ENCODE data around the gene TRIM39.
"Not testable (repeated sequence)": the region's sequence is repeated elsewhere in the genome, so short reads cannot be mapped to it uniquely, and the experiment has no call there.

Gene TRIM39

DNA sequence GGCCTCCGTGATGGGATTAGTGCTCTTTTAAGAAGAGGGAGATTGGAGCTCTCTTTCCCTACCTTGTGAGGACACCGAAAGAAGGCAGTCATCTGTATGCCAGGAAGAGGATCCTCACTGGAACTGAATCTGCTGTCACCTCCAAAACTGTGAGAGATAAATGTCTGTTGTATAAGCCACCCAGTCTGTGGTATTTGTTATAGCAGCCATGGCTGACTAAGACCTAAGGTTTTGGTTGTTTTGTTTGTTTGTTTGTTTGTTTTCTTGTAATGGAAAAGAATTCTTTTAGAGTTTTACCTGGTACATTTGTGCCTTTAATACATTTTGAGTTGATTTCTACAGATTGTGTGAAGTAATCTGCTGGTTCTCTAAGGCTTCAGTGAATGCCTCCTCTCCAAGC lies 25.8 kb downstream of the TRIM39 start:
- H3K9ac ChIP-seq (ENCODE audit: low read depth, low read length) = no peak overlapping the region
- H3K36me3 ChIP-seq (ENCODE audit: control insufficient read depth, insufficient read depth, low read length) = no peaks in the 10 kb centered on the region
- no peak overlapping the region for H3K4me3 ChIP-seq (ENCODE audit: low read depth, low read length)
- H3K27me3 ChIP-seq (ENCODE audit: control insufficient read depth, insufficient read depth, low read length) = peaks cover 2% of the 10 kb centered on the region
- H3K9me3 ChIP-seq (ENCODE audit: control insufficient read depth, insufficient read depth, low read length) = no peaks in the 10 kb centered on the region
- H3K4me1 ChIP-seq (ENCODE audit: control insufficient read depth, insufficient read depth, low read length) = no peaks in the 10 kb centered on the region

DNA sequence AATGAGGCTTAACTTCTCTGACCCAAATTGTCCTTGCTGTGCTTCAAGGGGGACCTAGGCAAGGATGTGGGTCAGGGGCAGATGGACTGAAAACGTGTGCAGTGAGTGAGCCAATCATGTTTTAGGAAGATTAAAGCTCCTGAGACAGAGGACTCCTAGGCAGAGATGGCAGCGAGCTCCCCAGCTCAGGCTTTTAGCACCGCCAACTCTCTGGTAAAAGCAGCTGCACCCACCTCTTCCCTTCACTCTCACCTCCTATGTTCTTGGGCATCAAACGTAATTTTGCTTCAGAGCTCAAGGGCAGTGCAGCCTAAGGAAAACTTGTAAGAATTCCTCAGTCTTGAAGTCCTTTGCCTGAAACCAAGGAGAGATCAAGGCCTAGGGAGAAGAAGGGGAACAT lies 28.6 kb downstream of the TRIM39 start:
- H3K9me3 ChIP-seq (ENCODE audit: control insufficient read depth, insufficient read depth, low read length) = no peaks in the 10 kb centered on the region
- H3K4me3 ChIP-seq (ENCODE audit: low read depth, low read length) = no peak overlapping the region
- peaks cover 27% of the 10 kb centered on the region for H3K27me3 ChIP-seq (ENCODE audit: control insufficient read depth, insufficient read depth, low read length)

DNA sequence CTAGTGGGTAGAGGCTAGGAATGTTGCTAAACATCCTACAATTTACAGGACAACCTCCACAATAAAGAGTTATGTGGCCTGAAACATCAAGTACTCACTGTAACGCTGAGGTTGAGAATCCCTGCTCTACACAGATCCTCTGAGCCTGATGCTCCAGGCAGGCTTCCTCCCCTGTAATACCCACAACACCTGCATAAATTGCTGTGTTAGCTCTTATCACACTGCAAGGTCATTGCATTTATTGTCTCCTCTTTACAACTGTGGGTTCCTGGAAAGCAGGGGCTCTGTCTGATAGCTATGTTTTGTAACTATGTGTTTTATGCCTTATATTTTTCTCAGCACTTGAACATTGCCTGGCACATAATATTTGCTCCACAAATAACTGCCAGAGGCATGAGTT lies 29.8 kb downstream of the TRIM39 start:
- H3K27me3 ChIP-seq (ENCODE audit: control insufficient read depth, insufficient read depth, low read length) = peaks cover 37% of the 10 kb centered on the region
- H3K4me3 ChIP-seq (ENCODE audit: low read depth, low read length) = no peak overlapping the region
- no peaks in the 10 kb centered on the region for H3K36me3 ChIP-seq (ENCODE audit: control insufficient read depth, insufficient read depth, low read length)
- no peak overlapping the region for H3K9ac ChIP-seq (ENCODE audit: low read depth, low read length)
- no peaks in the 10 kb centered on the region for H3K4me1 ChIP-seq (ENCODE audit: control insufficient read depth, insufficient read depth, low read length)
- no peaks in the 10 kb centered on the region for H3K9me3 ChIP-seq (ENCODE audit: control insufficient read depth, insufficient read depth, low read length)

More for the DNA sequence above, 28.6 kb downstream of the TRIM39 start:
- Histone ChIP-seq H3K36me3 (ENCODE audit: control insufficient read depth, insufficient read depth, low read length) (no peaks in the 10 kb centered on the region), H3K9ac (ENCODE audit: low read depth, low read length) (no peak overlapping the region), H3K4me1 (ENCODE audit: control insufficient read depth, insufficient read depth, low read length) (no peaks in the 10 kb centered on the region)

DNA sequence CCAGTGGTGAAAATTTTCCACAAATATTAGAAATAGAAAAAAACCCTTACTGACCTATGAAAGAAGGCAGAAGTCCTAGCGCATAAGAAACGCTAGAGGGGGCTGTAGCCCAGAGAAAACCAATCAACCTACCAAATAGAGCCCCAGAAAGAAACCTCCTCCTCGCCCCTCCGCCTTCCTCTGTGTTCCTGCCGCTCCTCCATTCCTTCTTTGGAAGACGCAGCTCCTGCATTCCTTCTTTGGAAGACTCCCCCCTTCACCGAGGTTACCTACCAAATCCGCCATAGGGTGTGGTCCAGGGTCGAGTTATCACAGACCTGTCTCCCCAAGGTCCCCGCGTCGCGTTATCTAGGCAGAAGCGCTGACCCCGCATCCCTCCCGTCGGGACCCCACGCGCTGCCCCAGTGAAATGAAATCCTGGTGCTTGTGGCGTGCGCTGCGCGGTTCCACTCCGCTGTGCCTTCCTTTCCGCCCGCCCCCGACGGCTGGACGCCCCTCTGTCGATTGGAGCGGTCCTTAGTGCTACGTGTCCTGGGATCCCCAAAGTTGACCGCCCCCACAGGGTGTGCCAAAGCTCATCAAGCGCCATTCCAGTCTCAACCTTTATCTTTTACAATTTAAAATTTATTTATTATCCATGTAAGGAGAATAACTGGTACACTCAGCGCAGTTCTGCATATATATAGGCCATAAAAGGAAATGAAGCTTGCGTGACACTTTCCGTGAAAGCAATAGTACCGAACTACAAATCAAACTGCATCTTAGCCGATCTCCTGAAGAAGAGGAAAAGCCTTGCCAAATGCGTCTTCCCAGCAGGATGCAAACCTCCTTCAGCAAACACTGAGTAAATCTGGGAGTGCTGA lies 31.2 kb downstream of the TRIM39 start:
- Histone ChIP-seq H3K4me1 (ENCODE audit: control insufficient read depth, insufficient read depth, low read length) (no peaks in the 10 kb centered on the region), H3K36me3 (ENCODE audit: control insufficient read depth, insufficient read depth, low read length) (no peaks in the 10 kb centered on the region), H3K27me3 (ENCODE audit: control insufficient read depth, insufficient read depth, low read length) (peaks cover 40% of the 10 kb centered on the region), H3K9me3 (ENCODE audit: control insufficient read depth, insufficient read depth, low read length) (no peaks in the 10 kb centered on the region), H3K4me3 (ENCODE audit: low read depth, low read length) (peak overlapping the region; percentile 86), H3K9ac (ENCODE audit: low read depth, low read length) (peak overlapping the region; percentile 72)

DNA sequence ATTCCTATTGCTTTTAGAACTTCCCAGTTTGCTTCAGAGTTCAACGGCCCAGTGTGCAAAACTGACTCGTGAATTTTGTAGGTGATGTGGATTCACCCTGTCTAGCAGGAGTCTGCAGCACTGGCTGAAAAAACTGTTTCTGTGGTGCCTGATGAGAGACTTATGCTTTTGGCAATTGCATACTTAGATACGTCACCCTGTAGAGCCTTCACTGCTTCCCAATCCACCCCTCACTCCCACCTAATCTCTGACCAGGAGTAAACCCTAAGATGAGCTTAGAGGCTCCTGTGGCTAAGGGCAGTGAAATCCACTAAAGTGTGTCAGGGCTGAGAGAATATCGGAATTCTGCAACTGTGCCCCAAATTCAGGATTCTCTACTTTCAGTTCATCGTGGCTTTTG lies 32.5 kb downstream of the TRIM39 start:
- Histone ChIP-seq H3K9ac (ENCODE audit: low read depth, low read length) (no peak overlapping the region), H3K36me3 (ENCODE audit: control insufficient read depth, insufficient read depth, low read length) (no peaks in the 10 kb centered on the region), H3K4me3 (ENCODE audit: low read depth, low read length) (no peak overlapping the region), H3K9me3 (ENCODE audit: control insufficient read depth, insufficient read depth, low read length) (no peaks in the 10 kb centered on the region), H3K4me1 (ENCODE audit: control insufficient read depth, insufficient read depth, low read length) (peaks cover 4% of the 10 kb centered on the region), H3K27me3 (ENCODE audit: control insufficient read depth, insufficient read depth, low read length) (peaks cover 38% of the 10 kb centered on the region)

DNA sequence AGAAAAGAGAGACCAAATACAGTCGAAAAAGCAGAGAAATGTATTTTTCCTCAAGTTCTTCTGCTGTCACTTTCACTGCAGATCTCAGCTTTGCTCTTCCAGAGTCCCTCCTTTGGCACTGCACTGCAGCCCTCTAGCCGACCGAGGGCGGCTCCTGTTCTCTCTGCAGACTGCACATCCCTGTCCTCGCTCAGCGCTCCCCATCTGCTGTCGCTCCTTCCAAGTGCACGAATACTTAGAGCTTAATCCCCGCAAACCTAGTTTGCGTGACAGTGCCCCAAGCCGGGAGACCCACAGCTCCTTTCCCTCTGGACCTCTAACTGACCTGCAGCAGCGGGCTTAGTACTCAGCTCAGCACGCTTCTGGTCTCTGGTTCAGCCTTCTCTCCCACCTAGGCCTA lies 33.4 kb downstream of the TRIM39 start:
- Histone ChIP-seq H3K27me3 (ENCODE audit: control insufficient read depth, insufficient read depth, low read length) (peaks cover 38% of the 10 kb centered on the region), H3K4me1 (ENCODE audit: control insufficient read depth, insufficient read depth, low read length) (peaks cover 4% of the 10 kb centered on the region), H3K4me3 (ENCODE audit: low read depth, low read length) (no peak overlapping the region), H3K9ac (ENCODE audit: low read depth, low read length) (no peak overlapping the region), H3K36me3 (ENCODE audit: control insufficient read depth, insufficient read depth, low read length) (no peaks in the 10 kb centered on the region), H3K9me3 (ENCODE audit: control insufficient read depth, insufficient read depth, low read length) (no peaks in the 10 kb centered on the region)

DNA sequence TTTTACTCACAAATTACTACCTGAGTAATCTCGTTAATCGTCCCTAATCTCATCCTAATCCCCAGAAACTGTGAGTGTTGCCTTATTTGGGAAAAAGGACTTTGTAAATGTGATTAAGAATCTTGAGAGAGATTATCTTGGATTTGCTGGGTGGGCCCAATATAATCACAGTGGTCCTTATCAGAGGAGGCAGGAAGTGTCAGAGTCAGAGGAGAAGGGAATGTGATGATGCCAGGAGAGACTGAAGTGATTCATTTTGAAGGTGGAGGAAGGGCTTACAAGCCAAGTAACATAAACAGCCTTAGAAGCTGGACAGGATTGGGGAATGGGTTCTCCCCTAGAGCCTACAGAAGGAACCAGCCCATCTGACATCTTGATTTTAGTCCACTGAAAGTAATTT lies 34.9 kb downstream of the TRIM39 start:
- H3K9ac ChIP-seq (ENCODE audit: low read depth, low read length) = no peak overlapping the region
- peaks cover 42% of the 10 kb centered on the region for H3K27me3 ChIP-seq (ENCODE audit: control insufficient read depth, insufficient read depth, low read length)
- H3K9me3 ChIP-seq (ENCODE audit: control insufficient read depth, insufficient read depth, low read length) = no peaks in the 10 kb centered on the region
- no peaks in the 10 kb centered on the region for H3K36me3 ChIP-seq (ENCODE audit: control insufficient read depth, insufficient read depth, low read length)
- H3K4me1 ChIP-seq (ENCODE audit: control insufficient read depth, insufficient read depth, low read length) = peaks cover 4% of the 10 kb centered on the region
- no peak overlapping the region for H3K4me3 ChIP-seq (ENCODE audit: low read depth, low read length)

DNA sequence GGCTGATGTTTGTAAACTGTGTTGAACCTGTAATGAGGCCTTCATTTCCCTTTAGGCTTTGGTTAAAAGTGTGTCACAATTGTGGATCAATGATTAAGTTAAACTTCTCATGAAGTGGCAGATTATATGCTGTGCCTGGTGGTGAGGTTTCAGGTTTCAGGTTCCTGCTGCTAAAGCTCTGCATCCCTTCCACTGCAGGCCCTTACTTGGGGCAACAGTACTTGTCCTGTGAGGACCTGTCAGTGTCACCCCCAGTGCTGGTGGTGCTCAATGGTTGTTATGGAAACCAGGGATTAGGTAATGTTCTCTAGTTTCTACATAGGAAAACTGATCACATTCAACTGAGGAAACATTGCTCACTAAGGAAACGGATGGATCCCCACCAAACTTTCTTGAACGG lies 36.7 kb downstream of the TRIM39 start:
- H3K9me3 ChIP-seq (ENCODE audit: control insufficient read depth, insufficient read depth, low read length) = no peaks in the 10 kb centered on the region
- H3K4me1 ChIP-seq (ENCODE audit: control insufficient read depth, insufficient read depth, low read length) = peaks cover 4% of the 10 kb centered on the region
- H3K9ac ChIP-seq (ENCODE audit: low read depth, low read length) = no peak overlapping the region
- H3K4me3 ChIP-seq (ENCODE audit: low read depth, low read length) = no peak overlapping the region
- peaks cover 40% of the 10 kb centered on the region for H3K27me3 ChIP-seq (ENCODE audit: control insufficient read depth, insufficient read depth, low read length)
- no peaks in the 10 kb centered on the region for H3K36me3 ChIP-seq (ENCODE audit: control insufficient read depth, insufficient read depth, low read length)

DNA sequence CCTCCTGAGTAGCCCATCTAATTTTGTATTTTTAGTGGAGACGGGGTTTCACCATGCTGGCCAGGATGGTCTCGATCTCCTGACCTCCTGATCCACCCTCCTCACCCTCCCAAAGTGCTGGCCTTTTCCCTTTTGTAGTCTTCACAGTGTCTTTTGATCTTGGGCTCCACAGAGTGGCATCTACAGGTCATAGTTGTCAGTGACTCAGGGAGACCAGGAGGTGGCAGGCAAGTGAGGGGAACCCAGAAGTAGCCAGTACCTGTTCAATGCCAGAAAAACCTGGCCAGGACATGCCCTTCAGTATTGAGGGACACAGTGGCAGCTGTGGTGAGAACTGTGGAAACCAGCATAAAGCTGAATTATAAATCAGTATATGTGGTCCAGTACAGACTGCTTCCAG lies 37.9 kb downstream of the TRIM39 start:
- H3K36me3 ChIP-seq (ENCODE audit: control insufficient read depth, insufficient read depth, low read length) = no peaks in the 10 kb centered on the region
- H3K27me3 ChIP-seq (ENCODE audit: control insufficient read depth, insufficient read depth, low read length) = peaks cover 29% of the 10 kb centered on the region
- H3K9me3 ChIP-seq (ENCODE audit: control insufficient read depth, insufficient read depth, low read length) = no peaks in the 10 kb centered on the region
- peaks cover 4% of the 10 kb centered on the region for H3K4me1 ChIP-seq (ENCODE audit: control insufficient read depth, insufficient read depth, low read length)
- H3K4me3 ChIP-seq (ENCODE audit: low read depth, low read length) = no peak overlapping the region
- no peak overlapping the region for H3K9ac ChIP-seq (ENCODE audit: low read depth, low read length)

DNA sequence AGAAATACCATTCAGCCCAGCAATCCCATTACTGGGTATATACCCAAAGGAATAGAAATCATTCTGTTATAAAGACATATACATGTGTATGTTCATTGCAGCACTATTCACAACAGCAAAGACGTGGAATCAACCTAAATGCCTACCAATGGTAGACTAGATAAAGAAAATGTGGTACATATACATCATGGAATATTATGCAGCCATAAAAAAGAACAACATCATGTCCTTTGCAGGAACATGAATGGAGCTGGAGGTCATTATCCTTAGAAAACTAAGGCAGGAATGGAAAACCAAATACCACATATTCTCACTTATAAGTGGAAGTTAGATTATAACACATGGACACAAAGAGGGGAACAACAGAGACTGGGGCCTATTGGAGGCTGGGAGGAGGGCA lies 42.6 kb downstream of the TRIM39 start:
- peaks cover 12% of the 10 kb centered on the region for H3K27me3 ChIP-seq (ENCODE audit: control insufficient read depth, insufficient read depth, low read length)
- H3K4me1 ChIP-seq (ENCODE audit: control insufficient read depth, insufficient read depth, low read length); H3K9ac ChIP-seq (ENCODE audit: low read depth, low read length); H3K36me3 ChIP-seq (ENCODE audit: control insufficient read depth, insufficient read depth, low read length); H3K9me3 ChIP-seq (ENCODE audit: control insufficient read depth, insufficient read depth, low read length); H3K4me3 ChIP-seq (ENCODE audit: low read depth, low read length): not testable (repeated sequence)

DNA sequence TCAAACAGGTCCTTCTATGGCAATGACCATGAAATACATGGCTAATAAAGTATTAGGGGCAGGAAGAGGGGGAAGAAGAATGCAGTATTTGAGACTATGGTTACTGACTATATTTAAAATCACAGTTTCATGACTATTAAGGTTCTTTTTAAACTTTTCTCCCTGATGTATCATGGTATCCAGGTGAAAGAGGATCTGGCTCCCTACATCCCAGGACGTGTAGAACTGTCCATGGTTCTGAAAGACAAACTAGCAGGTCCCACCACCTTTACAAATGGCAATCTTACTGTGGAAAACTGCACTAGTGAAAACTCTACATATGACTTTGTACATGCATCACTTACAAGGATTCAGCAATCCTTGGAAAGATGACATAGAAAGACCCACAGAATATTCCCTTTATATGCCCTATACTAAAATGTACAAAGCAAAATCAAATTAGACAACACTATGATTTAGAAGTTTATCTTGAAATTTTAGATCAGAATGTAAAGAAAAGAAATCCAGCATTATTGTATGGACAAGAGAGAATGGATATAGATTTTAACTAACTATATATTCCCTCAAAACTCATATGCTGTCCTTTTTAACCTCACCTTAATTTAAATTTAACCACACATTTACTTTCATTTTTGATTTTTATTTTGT lies 51.7 kb downstream of the TRIM39 start:
- Histone ChIP-seq H3K4me3 (ENCODE audit: low read depth, low read length) (no peak overlapping the region), H3K9me3 (ENCODE audit: control insufficient read depth, insufficient read depth, low read length) (no peaks in the 10 kb centered on the region), H3K36me3 (ENCODE audit: control insufficient read depth, insufficient read depth, low read length) (no peaks in the 10 kb centered on the region)

DNA sequence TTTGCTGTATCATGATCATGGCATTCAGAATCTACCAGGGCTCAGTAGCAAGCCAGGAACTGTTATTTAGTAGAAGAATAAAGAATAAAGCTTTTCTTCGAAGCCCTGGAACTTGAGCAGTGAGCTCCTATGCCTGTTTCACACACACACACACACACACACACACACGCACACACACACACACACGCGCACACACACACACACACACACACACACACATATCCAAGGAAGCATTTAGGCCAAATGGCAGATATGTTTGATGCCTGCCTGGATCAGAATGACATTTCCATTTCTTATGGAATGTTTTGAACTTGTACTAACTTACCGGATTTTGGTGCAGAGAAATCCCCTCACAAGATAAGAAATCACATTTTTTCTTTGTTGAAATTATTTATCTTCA lies 53.7 kb downstream of the TRIM39 start:
- peaks cover 13% of the 10 kb centered on the region for H3K27me3 ChIP-seq (ENCODE audit: control insufficient read depth, insufficient read depth, low read length)
- H3K9ac ChIP-seq (ENCODE audit: low read depth, low read length) = no peak overlapping the region
- no peaks in the 10 kb centered on the region for H3K9me3 ChIP-seq (ENCODE audit: control insufficient read depth, insufficient read depth, low read length)

More for the DNA sequence above, 51.7 kb downstream of the TRIM39 start:
- peaks cover 11% of the 10 kb centered on the region for H3K27me3 ChIP-seq (ENCODE audit: control insufficient read depth, insufficient read depth, low read length)
- no peaks in the 10 kb centered on the region for H3K4me1 ChIP-seq (ENCODE audit: control insufficient read depth, insufficient read depth, low read length)
- H3K9ac ChIP-seq (ENCODE audit: low read depth, low read length) = no peak overlapping the region

More for the DNA sequence above, 53.7 kb downstream of the TRIM39 start:
- Histone ChIP-seq H3K36me3 (ENCODE audit: control insufficient read depth, insufficient read depth, low read length) (no peaks in the 10 kb centered on the region), H3K4me3 (ENCODE audit: low read depth, low read length) (no peak overlapping the region), H3K4me1 (ENCODE audit: control insufficient read depth, insufficient read depth, low read length) (no peaks in the 10 kb centered on the region)

Measured in iPS-15b (cell line).